GM21526 (cell line): ENCODE data around the gene AVP.
"Not testable (repeated sequence)": the region's sequence is repeated elsewhere in the genome, so short reads cannot be mapped to it uniquely, and the experiment has no call there.

Source experiments
- ATAC-seq: cut with Tn5 transposase; IDR thresholded peaks from one replicate; pipeline ENCODE4 v1.9.1; 2021; ENCODE audit warnings: moderate library complexity; ENCODE audit not compliant: unreplicated experiment, low FRiP score

Gene AVP, protein sequence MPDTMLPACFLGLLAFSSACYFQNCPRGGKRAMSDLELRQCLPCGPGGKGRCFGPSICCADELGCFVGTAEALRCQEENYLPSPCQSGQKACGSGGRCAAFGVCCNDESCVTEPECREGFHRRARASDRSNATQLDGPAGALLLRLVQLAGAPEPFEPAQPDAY

DNA sequence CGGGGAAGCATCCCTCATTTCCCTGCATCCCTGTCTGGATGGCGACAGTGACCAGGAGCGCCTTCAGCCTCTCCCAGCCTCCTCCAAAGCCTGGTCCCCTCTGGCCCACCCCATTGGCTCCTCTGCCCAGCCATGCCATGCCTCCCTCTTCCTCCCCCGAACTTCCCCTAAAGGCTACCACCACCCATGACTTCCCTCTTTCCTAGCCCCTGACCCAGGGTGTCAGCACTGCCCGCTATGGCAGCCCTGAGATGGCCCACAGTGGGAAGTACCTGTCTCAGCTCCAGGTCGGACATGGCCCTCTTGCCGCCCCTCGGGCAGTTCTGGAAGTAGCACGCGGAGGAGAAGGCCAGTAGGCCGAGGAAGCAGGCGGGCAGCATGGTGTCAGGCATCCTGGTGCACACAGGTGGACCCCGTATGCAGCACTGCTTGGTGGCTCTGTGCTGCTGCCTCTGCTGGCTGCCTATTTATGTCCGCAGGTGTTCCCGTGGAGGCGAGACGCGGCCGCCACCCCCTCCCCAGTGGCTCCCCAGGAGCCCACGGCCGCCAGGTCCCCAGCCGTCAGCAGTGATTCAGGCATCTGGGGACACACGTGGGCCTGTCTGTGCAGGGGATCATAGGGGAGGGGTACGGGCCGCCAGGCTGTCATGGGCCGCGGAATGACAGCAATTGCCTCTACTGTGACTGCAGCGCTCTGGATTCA lies at the start of gene AVP:
Gene AVP, minus strand, starts transcription at position 442 of the 703 bp plus-strand sequence. Its CDS starts 50 bp downstream, at position 392.
- ATAC-seq = no peak

DNA sequence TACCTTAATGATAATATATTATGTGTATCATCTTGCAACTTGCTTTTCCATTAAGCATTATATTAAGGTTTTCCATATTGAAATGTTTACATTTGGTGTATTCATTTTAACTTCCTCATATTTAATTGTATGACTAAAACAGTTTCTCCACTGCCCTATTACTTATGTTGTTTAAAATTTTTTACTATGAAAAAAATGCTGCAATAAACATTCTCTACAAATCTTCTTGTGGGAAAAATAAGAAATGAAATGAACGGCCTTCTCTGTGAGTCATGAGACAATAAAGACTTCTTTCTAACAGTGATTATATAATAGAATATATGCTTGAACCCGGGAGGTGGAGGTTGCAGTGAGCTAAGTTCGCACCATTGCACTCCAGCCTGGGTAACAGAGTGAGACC lies 49.6 kb upstream of the AVP start:
- ATAC-seq = no peak

DNA sequence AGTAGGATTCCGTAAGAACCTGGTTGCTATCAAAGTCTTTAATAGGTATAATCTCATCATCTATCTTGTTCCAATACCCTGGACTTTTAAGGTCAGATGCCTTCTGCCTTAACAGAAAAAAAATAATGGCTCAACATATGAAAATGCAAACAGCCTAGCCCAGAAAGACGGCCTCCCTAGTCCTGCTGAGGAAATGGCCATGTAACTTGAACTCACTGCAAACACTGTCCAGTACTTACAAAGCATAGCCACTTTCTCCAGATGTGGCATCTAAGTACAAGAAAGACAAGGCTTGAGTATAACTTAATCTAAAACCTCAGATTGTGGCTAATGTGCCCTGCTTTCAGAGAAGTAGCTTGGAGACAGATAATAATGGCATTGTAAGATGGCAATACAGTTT lies 48.6 kb upstream of the AVP start:
- no peak for ATAC-seq

DNA sequence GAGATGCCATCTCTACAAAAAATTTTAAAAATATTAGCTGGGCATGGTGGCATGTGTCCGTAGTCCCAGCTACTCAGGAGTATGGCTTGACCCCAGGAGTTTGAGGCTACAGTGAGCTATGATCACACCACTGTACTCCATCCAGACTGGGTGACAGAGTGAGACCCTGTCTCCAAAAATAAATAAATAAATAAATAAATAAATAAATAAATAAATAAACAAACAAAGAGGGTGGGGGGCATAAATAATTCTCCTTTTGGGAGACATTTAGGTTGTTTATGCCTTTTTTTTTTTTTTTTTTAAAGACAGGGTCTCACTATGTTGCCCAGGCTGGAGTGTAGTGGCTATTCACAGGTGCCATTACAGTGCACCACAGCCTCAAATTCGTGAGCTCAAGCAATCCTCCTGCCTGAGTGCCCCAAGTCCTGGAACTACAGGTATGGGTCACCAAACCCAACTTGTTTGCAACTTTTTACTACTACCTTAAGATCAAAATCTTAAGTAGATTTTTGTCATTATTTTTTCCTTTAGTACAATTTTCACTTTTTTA lies 45.6 kb upstream of the AVP start:
- ATAC-seq = no peak

DNA sequence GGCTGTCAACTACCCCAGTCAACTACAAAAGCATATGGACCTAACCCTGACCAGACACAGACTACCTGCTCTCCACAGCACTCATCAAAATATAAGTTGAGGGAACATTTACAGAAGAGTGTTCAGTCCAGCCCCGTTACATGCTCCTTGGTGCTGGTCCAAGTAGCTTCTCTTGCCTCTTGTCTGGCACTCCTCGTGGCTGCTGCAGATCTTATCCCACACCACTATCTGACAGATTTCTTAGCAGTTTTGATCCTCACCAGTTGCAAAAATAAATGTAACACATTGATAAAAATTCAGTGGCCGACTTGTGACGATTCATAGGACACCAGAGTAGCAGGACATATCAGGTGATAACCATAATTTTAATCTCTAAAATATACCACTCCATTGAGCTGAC lies 44.6 kb upstream of the AVP start:
- ATAC-seq = no peak

DNA sequence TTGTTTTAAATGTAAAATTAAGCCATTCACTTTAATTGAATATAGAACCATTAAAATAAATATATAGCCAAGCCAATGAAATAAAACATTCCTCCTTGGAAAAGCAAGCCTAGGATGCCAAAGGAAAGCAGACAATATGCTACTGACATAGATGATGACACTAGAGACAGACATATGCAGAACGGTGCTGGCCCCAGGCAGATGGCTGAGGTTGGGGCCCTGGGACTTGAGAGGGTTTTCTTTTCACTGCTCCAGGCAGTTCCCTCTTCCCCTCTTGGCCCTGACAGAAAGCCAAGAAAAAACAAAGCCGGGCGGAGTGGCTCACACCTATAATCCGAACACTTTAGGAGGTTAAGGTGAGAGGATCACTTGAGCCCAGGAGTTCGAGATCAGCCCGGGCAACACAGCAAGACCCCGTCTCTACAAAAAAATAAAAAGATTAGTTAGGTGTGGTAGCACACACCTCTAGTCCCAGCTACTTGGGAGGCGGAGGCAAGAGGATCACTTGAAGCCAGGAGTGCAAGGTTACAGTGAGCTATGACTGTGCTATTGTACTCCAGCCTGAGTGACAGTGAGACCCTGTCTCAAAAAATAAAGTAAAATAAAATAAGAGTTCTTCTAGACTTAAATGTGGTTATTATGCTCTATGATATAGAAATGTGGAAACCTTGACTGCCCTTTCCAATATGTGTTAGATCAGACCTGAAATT lies 43.9 kb upstream of the AVP start:
- ATAC-seq = no peak

DNA sequence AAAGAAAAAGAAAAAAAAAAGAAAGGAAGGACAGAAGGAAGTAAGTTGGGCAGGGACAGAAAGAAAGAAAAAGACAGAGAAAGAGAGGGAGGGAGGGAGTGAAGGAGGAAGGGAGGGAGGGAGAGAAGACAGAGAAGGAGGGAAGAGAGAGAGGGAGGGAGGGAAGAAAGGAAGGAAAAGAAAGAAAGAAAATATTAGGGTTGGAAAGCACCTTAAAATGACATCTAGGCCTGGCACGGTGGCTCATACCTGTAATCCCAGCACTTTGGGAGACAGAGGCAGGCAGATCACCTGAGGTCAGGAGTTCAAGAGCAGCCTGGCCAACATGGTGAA lies 42.0 kb upstream of the AVP start:
- no peak for ATAC-seq

DNA sequence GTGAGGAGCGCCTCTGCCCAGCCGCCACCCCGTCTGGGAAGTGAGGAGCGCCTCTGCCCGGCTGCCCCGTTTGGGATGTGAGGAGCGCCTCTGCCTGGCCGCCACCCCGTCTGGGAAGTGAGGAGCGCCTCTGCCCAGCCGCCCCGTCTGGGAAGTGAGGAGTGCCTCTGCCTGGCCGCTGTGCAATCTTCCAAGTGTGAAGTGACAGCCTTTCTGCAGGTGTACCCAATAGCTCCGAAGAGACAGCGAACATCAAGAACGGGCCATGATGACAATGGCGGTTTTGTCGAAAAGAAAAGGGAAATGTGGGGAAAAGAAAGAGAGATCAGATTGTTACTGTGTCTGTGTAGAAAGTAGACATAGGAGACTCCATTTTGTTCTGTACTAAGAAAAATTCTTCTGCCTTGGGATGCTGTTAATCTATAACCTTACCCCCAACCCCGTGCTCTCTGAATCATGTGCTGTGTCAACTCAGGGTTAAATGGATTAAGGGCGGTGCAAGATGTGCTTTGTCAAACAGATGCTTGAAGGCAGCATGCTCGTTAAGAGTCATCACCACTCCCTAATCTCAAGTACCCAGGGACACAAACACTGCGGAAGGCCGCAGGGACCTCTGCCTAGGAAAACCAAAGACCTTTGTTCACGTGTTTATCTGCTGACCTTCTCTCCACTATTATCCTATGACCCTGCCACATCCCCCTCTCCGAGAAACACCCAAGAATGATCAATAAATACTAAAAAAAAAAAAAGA lies 41.4 kb upstream of the AVP start:
- ATAC-seq = not testable (repeated sequence)

DNA sequence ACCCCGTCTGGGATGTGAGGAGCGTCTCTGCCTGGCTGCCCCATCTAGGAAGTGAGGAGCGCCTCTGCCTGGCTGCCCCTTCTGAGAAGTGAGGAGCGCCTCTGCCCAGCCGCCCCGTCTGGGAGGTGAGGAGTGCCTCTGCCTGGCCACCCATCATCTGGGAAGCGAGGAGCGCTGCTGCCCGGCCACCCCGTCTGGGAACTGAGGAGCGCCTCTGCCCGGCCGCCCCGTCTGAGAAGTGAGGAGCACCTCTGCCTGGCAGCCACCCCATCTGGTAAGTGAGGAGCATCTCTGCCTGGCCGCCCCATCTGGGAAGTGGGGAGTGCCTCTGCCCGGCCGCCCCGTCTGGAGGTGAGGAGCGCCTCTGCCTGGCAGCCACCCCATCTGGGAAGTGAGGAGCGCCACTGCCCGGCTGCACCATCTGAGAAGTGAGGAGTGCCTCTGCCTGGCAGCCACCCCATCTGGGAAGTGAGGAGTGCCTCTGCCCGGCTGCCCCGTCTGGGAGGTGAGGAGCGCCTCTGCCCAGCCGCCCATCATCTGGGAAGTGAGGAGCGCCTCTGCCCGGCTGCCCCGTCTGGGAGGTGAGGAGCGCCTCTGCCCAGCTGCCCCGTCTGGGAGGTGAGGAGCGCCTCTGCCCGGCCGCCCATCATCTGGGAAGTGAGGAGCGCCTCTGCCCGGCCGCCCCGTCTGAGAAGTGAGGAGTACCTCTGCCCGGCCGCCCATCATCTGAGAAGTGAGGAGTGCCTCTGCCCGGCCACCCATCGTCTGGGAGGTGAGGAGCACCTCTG lies 40.4 kb upstream of the AVP start:
- not testable (repeated sequence) for ATAC-seq

DNA sequence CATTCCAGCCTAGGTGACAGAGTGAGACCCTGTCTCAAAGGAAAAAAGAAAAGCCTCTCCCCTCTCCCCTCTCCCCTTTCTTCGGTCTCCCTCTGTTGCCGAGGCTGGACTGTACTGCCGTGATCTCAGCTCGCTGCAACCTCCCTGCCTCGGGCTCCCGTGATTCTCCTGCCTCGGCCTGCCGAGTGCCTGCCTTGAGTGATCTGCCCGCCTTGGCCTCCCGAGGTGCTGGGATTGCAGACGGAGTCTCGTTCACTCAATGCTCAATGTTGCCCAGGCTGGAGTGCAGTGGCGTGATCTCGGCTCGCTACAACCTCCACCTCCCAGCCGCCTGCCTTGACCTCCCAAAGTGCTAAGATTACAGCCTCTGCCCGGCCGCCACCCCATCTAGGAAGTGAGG lies 39.6 kb upstream of the AVP start:
- not testable (repeated sequence) for ATAC-seq

DNA sequence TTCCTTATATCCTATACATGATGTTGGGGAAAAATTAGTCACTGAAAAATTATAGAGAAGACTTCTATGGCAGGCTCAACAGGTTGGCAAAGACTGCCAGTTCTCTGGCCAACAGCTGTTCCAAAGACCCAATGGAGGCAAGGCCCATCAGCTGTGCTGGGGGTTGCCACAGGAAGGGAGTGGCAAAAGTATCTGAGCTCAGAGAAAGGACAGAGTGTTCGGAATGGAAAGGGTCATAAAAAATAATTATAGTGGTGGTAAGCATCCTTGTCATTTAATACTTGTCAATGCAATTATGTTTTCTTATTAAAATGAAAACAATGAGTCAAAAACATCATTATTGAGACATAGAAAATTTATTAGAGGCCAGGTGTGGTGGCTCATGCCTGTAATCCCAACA lies 39.0 kb upstream of the AVP start:
- ATAC-seq = no peak

DNA sequence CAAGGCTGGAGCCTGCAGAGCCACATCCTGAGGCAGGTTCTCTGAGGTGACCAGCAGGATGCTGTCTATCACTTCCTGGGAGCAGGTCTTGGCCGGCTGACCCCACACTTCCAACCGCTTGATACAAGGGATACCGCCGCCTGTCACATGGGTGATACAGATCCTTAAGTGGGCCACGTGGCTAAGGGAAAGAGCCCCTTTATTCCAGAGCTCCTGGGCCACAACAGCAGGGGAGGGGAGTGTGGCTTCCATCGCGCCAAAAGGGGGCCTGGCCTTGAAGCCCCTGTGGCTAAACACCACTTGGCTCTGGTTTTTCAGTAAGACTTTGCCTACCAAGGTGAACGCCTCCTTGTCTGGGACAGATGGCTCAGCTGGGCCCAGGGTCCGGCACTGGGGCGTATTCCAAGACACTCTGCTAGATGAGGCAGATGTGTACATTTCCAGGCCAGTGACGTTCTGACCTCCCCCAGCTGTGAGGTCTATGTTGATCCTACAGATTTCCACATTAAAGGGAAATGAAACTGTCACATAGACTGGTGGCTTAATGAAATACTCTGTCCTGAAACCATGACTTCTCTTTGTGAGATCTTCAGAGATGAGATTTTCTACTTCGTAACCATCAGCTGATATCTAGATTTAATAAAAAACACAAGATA lies 37.6 kb upstream of the AVP start:
- no peak for ATAC-seq

DNA sequence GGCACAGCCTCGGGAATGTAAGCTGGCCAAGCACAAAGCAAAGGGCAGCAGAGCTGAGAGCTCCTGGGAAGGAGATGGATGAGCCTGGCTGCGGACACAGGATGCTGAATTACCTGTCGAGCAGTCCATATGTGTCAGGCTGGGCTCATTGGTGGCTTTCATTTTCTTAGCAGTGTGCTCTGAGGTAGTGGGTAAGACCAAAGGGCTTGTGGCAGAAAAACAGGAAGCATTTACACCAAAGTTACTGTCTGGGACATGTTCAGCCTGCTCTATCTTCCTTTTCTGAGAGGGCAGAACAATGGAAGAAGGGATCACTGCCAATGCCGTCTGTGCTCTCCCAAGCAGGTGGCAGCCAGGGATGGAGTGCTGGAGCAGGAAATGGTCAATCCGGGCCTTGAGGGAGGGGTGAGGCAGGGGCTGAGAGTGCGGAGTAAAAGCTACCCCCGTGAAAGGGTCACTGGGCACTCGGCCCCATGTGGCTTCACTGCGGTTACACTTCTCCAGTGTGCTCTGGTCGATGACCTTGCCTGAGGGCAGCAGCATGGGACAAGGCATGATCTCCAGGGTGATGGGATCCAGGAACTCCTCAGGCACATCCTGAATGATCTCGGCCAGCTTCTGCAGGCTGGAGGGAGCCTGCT lies 36.9 kb upstream of the AVP start:
- no peak for ATAC-seq

DNA sequence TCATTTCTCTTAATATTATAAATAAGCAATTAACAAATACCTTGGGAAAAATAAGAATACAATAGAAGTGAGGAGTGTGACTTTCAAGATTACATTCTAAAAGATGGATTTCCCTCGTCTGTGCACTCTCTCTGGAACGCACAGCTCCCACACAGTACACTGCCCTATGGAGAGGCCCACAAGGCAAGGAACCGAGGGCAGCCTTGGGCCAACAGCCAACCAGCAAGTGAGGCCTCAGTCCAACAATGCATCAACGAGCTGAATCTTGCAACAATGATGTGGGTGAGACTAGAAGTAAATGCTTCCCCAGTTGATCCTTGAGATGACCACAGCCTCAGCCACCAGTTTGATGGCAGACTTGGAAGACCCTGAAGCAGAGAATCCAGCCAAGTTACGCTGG lies 34.5 kb upstream of the AVP start:
- no peak for ATAC-seq

DNA sequence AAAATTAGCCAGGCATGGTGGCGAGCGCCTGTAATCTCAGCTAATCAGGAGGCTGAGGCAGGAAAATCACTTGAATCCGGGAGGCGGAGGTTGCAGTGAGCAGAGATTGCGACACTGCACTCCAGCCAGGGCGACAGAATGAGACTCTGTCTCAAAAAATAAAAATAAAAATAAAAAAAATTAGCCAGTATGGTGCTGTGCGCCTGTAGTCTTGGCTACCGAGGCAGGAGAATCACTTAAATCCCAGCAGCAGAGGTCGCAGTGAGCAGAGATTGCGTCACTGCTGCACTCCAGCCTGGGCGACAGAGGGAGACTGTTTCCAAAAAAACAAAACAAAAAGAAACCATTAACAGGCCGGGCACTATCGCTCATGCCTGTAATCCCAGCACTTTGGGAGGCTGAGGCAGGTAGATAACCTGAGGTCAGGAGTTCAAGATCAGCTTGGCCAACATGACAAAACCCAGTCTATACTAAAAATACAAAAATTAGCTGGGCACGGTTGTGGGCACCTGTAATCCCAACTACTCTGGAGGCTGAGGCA lies 33.4 kb upstream of the AVP start:
- ATAC-seq = not testable (repeated sequence)

DNA sequence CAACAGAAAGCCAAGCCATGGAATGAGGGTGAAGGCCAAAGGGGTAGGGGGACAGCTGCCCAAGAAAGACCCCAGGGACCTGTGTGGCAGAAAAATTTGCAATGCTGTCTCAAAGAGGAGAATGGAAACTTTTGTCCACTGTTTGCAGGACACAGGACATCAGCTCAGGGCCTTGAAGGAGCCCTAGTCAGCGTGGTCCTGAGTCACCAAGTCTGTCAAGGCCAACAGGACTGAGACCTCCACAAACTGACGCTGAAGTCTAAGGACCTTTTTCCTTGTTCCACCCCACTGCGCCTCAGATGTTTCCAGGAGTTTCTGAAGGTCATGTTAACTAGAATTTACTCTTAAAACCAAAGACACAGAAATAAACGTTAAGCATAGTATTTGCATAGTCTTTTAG lies 31.8 kb upstream of the AVP start:
- ATAC-seq = no peak

DNA sequence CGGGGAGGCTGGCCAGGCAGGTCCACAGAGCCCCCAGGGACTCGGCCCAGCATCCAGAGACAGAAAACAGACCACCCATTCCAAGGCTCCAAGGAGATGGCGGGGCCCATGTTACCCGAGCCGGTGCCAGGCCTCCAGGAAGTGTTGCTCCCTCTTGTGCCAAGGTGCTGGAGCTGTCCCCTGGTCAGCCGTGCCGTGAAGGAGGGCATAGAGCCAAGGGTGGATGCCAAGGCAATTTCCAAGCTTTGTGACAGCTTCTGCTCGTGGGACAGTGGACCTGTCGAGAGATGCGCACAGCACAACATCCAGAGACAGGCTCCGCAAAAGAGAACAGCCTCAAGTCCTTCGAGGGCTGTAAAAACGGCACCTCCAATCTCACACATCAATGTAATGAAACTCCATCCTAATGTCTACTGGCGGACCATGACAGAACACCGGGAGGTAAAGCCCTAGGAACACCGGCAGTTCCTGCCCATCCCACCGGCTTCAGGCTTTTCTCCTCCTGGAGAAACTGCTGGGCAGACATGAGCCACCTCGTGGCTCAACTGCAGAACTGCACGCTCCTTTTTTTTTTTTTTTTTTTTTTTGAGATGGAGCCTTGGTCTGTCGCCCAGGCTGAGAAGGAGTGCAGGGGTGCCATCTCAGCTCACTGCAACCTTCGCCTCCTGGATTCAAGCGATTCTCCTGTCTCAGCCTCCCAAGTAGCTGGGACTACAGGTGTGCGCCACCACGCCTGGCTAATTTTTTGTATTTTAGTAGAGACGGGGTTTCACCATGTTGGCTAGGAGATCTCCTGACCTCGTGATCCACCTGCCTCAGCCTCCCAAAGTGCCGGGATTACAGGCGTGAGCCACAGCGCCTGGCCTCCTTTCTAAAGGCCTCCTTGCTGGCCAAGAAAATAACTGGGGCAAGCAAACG lies 30.9 kb upstream of the AVP start:
- ATAC-seq = no peak

DNA sequence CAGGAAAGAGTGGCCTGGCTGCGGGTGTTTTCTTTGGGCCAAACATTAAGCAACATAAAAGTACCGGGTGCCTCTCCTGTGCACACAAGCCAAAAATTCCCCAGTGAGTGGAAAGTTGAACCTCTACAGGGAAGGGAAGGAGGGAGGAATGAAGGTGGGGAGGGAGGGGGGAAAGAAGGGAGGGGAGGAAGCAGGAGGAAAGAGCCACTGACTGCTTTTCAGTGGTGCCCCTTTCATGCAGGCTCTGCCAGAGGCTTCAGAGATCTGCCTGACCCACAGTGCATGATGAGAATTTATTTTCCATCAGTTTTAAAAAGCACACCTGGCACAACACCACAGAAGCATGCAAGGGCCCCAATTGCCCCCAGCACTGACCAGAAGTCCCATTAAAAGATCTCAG lies 27.5 kb upstream of the AVP start:
- no peak for ATAC-seq
